H4 (cell line): ENCODE results near the gene LIMS2. TPM values are rescaled to one million over a fixed set of nuclear protein-coding genes. Genes with fewer than 3 reads are reported as not detected.

ENCODE experiments used
- DNase-seq: peaks from one replicate; pipeline ENCODE4 v3.0.0-alpha.2; 2015; ENCODE audit warnings: low spot score
- total RNA-seq: library from RNA; depleted of rRNA; stranded (reverse); fragments of >200 nt; shearing (Covaris generic); gene quantifications from 2 replicates; pipeline ENCODE4 v1.2.3, GENCODE V29; 2014

LIMS2 gene
- total RNA-seq, 1 experiment from 2014 or later = 0.41 TPM

DNA sequence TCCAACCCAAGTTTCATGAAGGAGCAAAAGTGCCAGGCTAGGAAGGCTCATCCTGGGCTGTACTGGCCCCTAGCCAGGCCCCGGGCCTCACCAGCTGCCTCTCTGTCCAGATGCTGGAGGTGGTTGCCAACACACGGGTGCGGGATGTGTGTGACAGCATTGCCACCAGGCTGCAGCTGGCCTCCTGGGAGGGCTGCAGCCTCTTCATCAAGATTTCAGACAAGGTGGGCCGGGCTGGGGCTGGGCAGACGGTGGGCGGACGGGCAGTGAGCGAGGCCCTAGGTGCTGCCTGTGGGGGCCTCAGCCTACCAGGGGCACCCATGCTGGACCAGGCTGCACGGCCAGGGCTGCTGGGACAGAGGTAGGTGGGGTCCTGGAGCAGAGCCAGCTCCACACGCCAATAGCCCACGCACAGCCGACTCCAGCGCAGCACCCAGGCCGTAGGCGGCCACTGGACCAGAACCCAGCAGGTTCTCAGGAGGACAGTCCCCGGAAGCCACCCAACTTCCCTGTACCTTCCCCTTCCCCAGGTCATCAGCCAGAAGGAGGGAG lies 41.2 kb downstream of the LIMS2 start:
- DNase-seq = no peak

DNA sequence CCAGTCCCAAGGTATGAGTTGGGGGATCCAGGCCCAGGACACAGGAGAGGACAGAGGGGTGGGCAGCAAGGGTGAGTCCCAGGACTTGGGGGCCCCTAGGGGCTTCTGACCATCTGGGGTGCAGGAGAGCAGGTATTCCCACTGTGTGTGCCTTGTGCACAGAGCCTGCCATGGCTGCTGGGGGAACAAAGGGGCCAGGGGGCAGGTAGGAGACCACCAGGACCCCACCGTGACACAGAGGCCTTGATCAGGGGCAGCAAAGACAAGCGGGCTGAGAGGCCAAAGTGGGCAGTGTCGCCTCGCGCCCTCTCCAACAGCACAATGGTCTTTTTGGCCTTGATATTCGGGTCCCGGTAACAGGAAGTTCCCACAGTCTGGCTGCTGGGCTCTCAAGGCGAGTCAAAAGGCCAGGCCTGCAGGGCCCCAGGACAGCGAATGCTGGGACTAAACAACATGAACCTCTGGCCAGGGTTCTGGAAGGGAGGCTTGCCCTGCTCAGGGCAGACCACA lies 41.7 kb downstream of the LIMS2 start:
- no peak for DNase-seq

DNA sequence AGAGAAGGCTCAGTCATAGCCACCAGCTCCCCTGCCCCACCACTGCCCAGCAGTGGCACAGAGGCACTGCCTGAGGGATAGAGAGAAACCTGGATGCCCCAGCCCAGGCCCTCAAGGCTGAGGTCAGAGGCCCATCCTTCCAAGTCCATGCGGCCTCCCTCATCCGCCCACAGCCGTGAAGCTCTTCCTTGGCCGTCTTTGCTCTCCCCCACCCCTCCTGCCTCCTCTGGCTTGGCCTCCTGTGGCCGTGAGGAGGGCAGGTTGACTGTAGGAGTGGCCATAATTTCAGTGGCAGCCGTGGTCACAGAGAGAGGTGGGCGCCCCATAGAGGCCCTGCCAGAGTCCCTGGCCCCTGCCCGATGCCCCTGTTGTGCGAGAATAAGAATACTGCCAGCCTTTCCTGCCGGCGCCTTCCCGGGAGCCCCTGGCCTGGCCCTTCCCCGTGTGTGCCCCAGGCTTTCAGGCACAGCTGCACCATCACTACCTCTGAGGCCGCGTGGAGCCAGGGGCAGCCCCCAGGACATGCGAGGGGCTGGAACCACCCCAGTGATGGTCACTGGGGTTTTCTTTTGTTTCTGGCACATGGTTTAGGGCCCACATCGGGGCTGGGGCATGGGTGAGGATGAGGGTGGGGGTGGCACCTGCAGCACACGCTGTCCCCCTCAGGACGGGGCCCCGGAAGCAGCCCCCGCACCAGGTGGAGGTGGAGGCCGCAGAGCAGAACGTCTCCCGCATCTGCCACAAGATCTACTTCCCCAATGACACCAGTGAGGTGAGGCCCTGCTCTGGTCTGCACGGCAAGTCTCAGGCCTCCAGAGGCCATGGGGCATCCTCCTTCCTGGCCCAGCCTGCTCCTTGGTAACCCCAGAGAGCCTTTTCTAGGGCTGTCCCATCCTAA lies 42.5 kb downstream of the LIMS2 start:
- DNase-seq = no peak

DNA sequence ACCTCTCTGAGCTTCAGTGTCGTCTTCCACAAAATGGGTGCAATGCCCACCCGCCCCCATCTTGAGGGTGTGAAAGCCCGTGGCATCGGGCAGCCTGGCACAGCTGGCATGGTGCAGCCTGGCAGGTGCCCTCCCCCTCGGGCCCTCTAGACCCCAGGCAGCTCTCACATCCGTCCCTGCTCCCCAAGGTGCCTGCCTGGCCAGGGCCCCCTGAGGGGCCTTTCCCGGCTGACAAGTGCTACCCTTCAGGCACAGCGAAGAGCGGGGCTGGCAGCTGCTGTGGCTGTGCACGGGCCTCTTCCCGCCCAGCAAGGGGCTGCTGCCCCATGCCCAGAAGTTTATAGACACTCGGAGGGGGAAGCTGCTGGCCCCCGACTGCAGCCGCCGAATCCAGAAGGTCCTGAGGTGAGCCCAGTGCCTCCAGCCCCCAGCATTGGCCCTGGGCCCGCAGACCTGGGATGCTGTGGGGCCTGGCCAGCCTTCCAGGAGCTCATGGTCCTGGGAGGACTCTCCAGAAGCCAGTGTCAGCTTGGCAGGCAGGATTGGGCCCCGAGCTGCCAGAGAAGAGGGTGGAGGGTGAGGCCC lies 43.2 kb downstream of the LIMS2 start:
- DNase-seq = no peak

DNA sequence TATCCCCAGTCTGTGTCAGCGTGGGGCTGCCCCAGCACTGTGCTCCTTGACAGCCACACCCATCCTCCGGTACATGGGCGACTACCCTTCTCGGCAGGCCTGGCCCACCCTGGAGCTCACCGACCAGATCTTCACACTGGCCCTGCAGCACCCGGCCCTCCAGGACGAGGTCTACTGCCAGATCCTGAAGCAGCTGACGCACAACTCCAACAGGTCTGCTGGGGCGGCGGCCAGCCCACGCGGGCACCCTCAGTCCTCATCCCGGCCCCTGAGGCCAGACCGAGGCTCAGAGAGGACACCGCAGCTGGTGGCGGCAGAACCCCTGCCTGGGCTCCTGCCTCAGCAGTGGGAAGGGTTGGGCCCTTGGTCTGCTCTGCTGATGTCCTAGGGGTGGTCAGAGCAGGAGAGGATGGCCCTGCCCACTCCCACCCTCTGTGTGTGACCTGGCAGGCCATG lies 43.8 kb downstream of the LIMS2 start:
- no peak for DNase-seq

DNA sequence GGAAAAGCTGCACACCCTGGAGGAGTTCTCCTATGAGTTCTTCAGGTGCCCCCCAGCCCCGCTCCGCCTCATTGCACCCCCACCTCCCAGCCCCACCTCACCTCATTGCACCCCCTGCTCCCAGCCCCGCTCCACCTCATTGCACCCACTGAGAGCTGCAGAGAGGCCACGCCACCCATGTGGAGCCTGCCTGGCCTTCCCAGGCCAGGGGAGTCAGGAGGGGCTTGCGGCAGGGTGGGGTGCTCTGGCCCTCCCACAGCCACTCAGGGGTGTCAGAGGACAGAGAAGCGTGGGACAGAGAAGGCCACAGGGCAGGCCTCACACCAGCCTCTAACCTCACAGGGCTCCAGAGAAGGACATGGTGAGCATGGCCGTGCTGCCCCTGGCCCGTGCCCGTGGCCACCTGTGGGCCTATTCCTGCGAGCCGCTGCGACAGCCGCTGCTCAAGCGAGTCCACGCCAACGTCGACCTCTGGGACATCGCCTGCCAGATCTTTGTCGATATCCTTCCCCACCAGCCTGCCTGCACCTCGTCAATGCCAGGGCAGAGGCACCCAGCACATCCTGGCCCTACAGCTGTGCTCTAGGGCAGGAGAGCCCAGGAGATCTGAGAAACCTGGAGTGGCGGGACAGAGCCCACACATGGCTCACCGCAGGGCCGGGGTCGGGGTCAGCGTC lies 44.3 kb downstream of the LIMS2 start:
- no peak for DNase-seq

DNA sequence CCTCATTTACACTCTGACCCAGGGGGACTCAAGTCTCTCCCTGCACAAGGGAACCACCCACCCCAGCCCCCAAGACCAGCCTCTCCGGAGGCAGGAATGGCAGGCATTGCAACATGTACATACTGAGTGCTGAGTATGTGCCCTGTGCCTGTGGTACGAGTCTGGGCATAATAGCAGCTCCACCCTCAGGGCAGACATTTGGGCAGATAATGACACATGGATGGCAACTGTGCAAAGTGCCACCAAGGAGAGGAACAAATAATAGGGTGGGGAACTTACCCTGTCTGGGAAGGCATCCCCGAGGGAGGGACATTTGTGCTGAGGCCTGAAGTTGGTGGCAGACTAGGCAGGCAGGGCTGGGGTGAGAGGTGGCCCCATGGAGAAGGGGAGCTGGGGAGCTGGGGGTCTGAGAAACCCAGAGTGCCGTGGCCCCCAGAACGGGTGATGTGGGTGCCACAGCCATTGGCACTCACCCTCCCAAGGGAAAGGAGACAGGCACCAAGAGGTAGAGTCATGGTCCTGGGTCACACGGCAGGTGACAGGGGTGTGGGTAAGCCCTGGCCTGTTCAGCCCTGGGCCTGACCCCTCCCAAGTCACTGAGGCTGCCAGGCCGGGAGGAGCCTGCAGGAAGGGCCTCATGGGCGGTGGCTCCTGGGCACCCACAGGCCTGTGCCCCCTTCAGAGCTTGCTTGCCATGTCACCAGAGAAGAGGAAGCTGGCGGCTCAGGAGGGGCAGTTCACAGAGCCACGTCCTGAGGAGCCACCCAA lies 45.0 kb downstream of the LIMS2 start:
- DNase-seq = no peak

DNA sequence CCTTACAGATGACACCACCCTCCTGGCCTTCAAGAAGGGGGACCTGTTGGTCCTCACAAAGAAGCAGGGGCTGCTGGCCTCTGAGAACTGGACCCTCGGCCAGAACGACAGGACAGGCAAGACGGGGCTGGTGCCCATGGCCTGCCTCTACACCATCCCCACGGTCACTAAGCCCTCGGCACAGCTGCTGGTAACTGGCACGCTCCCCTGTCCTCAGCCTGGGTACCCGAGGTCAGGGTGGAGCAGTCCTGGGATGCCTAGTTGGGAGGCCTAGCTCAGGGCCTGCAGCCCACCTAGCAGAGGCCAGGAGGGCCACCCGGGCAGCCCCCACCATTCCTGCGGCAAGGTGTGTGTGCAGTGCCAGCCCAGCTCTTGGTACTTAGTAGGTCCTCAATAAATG lies 45.7 kb downstream of the LIMS2 start:
- no peak for DNase-seq

DNA sequence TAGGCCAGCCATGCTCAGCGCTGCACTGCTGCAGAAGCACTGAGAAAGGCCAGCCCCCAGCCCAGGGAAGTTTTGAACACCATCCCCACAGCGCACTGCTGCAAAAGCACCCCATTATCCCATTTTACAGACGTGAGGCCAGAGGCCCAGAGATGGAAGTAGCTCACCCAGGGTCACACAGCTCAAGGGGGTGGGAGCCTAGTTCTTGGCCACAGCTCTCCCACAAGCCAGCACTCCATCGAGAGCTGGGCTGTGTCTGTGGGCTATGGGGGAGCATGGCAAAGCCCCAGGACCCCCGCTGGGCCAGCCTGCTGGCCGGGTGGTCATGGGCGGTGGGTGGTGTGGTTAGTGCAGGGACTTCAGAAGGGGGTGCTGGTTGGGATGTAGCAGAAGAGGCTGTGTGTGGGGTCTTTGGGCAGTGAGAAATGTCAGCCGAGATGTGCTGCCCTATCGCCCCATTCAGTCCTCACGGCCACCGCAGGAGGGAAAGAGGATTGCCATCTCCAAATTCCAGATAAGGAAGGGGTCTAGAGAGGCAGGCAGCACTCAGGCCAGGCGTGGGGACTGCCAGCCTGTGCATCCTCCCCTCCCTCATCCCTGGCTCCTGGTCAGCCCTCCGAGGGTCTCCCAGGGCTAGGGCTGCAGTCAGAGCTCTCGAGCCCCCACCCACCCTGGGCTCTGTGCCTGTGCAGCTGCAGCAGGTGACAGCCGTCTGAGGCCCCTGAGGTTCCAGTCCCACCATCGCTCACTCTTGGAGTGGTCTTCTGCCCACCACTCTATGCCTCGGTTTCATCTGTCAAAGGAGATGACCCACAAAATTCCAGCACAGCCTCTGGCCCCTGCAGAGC lies 46.3 kb downstream of the LIMS2 start:
- DNase-seq = no peak

DNA sequence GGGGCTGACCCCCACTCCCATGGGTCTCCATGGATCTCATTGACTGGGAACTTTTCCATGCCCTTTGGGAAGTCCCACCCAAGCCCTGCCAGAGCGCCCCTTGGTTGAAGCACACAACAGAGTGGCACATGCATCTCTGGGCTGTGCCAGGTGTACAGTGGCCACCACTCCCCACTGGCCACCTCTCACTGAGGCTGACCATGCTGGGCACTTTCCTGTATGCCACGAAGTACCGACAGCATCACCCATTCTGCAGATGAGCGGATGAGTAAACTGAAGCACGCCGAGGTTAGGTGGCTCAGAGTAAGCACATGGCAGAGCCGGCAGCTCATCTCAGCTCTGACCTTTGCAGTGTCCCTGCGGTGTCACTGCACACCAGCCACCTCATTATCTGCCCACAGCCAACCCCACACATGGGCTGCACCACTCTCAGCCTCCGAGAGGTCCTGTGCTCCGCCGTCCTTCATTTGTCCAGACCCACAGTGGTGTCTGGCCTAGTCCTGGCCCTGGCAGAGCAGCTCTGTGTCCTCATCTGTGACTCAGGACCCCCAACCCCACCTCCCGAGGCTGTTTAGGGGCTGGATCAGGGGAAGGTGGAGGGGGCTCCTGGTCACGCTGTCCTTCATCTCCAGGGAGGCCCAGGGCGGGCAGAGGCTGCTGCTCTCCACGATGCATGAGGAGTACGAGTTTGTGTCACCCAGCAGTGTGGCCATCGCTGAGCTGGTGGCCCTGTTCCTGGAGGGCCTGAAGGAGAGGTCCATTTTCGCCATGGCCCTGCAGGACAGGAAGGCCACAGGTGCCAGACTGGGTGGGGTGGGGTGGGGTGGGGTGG lies 47.4 kb downstream of the LIMS2 start:
- no peak for DNase-seq

DNA sequence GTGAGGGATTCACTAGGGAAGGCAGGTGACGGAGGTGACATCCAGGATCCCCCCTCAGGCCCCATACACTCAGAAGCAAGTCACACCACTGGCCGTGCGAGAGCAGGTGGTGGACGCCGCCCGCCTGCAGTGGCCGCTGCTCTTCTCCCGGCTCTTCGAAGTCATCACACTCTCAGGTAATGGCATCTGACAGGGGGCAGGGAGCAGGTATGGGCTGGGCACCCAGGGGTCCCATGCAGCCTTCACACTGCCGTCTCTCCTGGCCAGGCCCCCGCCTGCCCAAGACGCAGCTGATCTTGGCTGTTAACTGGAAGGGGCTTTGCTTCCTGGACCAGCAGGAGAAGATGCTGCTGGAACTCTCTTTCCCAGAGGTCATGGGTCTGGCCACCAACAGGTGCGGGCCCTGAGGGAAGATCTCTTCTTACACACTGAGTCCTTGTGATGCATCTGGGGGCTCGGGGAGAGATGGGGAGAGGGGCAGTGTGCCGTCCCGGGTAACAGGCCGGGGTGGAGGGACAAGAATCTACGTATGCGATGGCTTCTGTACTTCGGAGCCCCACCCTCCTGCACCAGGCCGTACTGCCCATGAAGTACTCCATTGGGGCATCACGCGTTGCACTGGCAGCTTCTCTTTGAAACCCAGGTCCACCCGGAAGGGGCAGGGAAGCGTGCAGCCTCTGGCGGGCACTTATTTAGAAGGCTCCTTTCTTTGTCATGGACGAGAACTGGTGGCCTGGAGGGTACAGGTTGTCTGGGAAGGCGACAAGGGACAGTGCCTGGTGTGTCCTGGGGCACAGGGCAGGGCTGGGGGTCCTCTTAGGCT lies 48.2 kb downstream of the LIMS2 start:
- no peak for DNase-seq

DNA sequence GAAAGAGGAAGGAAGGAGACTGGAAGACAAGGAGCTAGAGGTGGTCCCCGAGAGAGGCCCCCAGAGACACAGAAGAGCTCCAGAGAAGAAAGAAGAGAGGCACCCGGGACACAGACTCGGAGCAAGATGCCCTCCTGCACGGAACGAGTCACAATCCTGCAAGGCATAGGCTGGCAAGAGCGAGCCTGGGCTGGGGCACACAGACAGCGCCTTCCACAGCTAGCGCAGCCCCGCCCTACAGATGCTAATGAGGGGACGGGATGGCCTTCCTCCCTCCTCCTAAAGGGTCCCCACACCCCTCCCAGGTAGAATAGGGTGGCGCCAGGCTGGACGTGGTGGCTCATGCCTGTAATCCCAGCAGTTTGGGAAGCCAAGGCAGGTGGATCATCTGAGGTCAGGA lies 49.2 kb downstream of the LIMS2 start:
- DNase-seq = no peak

DNA sequence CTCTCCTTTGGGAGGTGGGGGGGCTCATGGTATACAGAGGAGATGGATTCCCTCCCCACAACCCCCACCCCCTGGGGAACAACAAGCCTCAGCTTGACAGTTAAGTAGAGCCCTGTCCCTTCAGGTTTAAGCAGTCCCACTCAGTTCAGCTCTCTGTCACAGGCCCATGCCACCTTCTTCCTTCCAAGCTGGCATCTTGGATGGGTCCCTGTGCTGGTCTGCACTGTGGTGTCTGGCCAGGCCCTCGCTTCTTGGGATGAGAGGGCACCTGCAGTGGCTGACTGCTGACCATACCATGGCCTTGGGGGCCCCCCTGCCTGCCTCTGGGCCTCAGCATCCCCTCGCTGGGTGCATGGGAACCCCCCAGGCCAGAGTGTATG lies 49.8 kb downstream of the LIMS2 start:
- no peak for DNase-seq

DNA sequence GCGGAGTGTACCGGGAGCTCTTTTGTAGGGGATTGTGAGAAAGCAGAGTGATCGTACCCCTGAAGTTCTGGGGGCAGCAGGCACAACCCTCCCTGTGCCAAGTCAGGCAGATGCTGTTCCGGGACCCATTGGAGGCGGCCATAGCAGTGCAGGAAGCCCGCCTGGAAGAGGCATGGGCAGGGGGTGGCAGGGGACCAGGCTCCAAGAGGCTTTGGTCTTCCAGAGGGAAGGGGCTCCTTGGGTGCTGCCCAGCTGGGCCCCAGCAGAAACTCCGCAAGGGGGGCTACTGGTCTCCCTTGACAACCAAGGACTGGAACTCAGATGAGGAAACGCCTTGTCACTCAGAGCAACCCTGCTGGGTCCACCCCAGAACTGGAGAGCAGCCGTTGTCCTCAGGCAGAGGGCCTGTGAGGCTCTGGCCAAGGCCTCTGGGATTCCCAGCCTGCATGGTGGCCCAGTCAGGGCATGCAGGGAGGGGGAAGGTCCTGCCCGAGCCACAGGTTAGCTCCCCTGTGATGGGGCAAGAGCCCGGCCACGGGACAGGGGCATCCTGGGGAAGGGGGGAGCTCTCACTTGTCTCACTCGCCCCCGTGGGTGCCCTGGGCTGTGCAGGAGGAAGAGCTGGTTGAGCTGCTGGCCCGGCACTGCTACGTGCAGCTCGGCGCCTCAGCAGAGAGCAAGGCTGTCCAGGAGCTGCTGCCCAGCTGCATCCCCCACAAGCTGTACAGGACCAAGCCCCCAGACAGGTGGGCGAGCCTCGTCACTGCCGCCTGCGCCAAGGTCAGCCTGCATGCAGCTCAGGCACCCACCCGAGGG lies 50.4 kb downstream of the LIMS2 start:
- DNase-seq = no peak

DNA sequence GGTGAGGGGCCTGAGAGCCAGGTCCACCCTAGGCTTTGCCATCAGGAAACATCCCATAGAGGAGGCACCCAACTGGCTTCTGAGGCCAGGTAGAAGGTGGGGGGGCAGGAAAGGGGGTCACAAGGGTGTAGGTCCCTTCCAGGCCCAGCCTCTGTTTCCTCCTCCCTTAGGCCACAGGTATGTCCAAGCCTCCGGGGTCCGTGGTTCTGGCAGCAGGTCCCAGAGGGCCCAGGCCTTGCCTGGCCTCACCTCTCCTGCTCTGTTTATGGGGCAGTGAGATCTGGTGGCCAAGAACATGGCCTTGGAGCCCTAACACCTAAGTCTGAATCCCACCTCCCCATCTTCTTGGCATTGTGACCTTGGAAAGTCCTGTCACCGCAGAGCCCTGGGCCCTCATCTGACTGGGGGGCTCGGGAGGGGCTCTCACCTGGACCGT lies 51.0 kb downstream of the LIMS2 start:
- no peak for DNase-seq

DNA sequence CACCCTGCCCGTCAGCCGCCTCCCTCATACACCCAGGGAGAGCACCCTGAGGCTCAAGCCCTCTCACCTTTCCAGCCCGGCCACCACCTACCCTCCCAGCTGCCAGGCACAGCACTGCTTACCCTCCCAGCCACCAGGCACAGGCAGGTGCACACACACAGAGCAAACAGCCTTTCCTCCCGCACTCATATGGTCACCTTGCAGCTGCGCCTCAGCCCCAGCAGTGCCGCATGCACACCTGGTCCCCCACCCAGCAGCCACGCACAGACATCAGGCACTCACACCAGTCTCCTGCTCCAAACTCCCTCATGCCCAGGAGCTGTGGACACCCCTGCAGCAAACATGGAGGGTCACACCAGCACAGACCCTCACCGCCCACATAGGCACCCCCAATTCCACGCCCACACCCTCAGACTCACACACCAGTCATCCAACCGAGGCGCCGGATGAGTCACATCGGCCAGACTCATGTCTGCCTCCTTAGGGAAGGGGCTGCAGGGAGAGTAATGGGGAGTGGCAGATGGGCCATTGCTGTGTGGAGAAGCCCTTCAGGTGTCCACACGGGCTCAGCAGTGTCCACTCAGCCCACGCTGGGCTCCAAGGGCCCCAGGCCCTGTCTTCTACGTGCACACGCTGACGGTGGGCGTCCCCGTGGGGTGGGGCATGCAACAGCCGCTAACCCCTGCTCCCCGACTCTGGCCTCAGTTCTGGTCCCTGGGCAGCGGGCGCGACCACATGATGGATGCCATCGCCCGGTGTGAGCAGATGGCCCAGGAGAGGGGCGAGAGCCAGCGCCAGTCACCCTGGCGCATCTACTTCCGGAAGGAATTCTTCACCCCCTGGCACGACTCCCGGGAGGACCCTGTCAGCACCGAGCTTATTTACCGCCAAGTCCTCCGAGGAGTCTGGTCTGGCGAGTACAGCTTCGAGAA lies 51.7 kb downstream of the LIMS2 start:
- DNase-seq = no peak
